A549 (cell line): Measurements from ENCODE around the gene IGSF22.

Experiments
- CHD4 ChIP-seq: fragments of 200-600 bp; sonication (generic); IDR thresholded peaks from 2 replicates; pipeline ENCODE4 v1.6.1; 2016; ENCODE audit warnings: antibody characterized with exemption, mild to moderate bottlenecking, borderline replicate concordance
- CTCF ChIP-seq: fragments of >200 bp; sonication (Bioruptor Twin); formaldehyde crosslinking; IDR thresholded peaks from 3 replicates; pipeline ENCODE4 v1.5.1; 2016
- NPAS2 ChIP-seq: fragments of 250-450 bp; sonication (Bioruptor Pico); IDR thresholded peaks from 2 replicates; pipeline ENCODE4 v1.8.0; 2022; ENCODE audit warnings: mild to moderate bottlenecking, moderate library complexity, borderline replicate concordance
- REST ChIP-seq: fragments of 200-600 bp; sonication (generic); IDR thresholded peaks from 2 replicates; pipeline ENCODE4 v1.6.1; 2016; ENCODE audit warnings: antibody characterized with exemption, mild to moderate bottlenecking, moderate library complexity
- USF2 ChIP-seq: fragments of 450-650 bp; IDR thresholded peaks from 2 replicates; pipeline ENCODE4 v1.6.1; 2014; ENCODE audit warnings: antibody characterized with exemption

GRCh38 chr11:18737642-18738041, 11.7 kb upstream of the IGSF22 start:
- TF ChIP-seq USF2: no peak
- no peak for TF ChIP-seq REST
- no peak for TF ChIP-seq CTCF
- no peak for TF ChIP-seq NPAS2 (CRISPR knock-in tag)
- TF ChIP-seq CHD4: no peak
